Endodermal cell (in vitro differentiated cells): ENCODE data around the gene PYDC1. TPM values are rescaled to one million over a fixed set of nuclear protein-coding genes. Genes with fewer than 3 reads are reported as not detected.

Source experiments
- DNase-seq: peaks from one replicate; pipeline ENCODE4 v3.0.0-alpha.2; 2017
- H3K27ac ChIP-seq: 2 replicates; pipeline ENCODE4 v1.5.1; 2013; ENCODE audit warnings: mild to moderate bottlenecking, low read depth, low read length, moderate library complexity
- H3K27me3 ChIP-seq: 2 replicates; pipeline ENCODE4 v1.6.1; 2013; ENCODE audit warnings: mild to moderate bottlenecking, low read length, moderate library complexity; ENCODE audit not compliant: insufficient read depth, control insufficient read depth, poor library complexity, severe bottlenecking
- H3K36me3 ChIP-seq: 2 replicates; pipeline ENCODE4 v1.7.0; 2013; ENCODE audit warnings: mild to moderate bottlenecking, low read length, moderate library complexity; ENCODE audit not compliant: control insufficient read depth, insufficient read depth
- H3K4me1 ChIP-seq: one replicate; pipeline ENCODE4 v1.7.0; 2013; ENCODE audit warnings: low read length; ENCODE audit not compliant: control insufficient read depth, insufficient read depth
- H3K4me3 ChIP-seq: 2 replicates; pipeline ENCODE4 v1.5.1; 2013; ENCODE audit warnings: mild to moderate bottlenecking, low read length, moderate library complexity
- H3K9ac ChIP-seq: 2 replicates; pipeline ENCODE4 v1.6.1; 2013; ENCODE audit warnings: mild to moderate bottlenecking, low read length, moderate library complexity; ENCODE audit not compliant: poor library complexity, severe bottlenecking; ENCODE audit errors: extremely low read depth
- H3K9me3 ChIP-seq: 2 replicates; pipeline ENCODE4 v1.6.1; 2013; ENCODE audit warnings: mild to moderate bottlenecking, low read length, moderate library complexity; ENCODE audit not compliant: control insufficient read depth
- H3K27ac Mint-ChIP-seq: 2 replicates; pipeline ENCODE4 v1.8.0; 2020; ENCODE audit warnings: mixed read lengths
- H3K27me3 Mint-ChIP-seq: 2 replicates; pipeline ENCODE4 v1.8.0; 2021; ENCODE audit warnings: mild to moderate bottlenecking, mixed read lengths; ENCODE audit not compliant: insufficient read depth
- H3K36me3 Mint-ChIP-seq: 2 replicates; pipeline ENCODE4 v1.8.0; 2020; ENCODE audit warnings: low read depth, mixed read lengths
- H3K4me1 Mint-ChIP-seq: 2 replicates; pipeline ENCODE4 v1.8.0; 2020; ENCODE audit warnings: mixed read lengths
- H3K4me3 Mint-ChIP-seq: 2 replicates; pipeline ENCODE4 v1.8.0; 2020; ENCODE audit warnings: mild to moderate bottlenecking, moderate library complexity, mixed read lengths
- H3K9me3 Mint-ChIP-seq: 2 replicates; pipeline ENCODE4 v1.8.0; 2020; ENCODE audit warnings: mild to moderate bottlenecking, mixed read lengths
- CTCF ChIP-seq: fragments of 200-600 bp; sonication (generic); conservative IDR thresholded peaks from 2 replicates; pipeline ENCODE4 v1.5.0; 2021; ENCODE audit warnings: antibody characterized with exemption, mild to moderate bottlenecking
- WGBS, 2 experiments: methylation state at CpG; one replicate each; pipeline versions ENCODE4 v1.1.5 to v1.1.7; 2013; ENCODE audit warnings: missing lambda C conversion rate in 2 of 2, mixed read lengths in 1 of 2; ENCODE audit not compliant: insufficient coverage in 1 of 2, insufficient read length in 1 of 2; 5-methylcytosine and 5-hydroxymethylcytosine counted together
- total RNA-seq, 2 donors: library from RNA; stranded (reverse); fragmentation: NEBNext Ultra II Directional in 1 of 2; extraction: Animal tissue kit (Norgen Biotek cat#: 25700) in 1 of 2; gene quantifications; 2 replicates in 1 of 2; 3 replicates in 1 of 2; pipeline ENCODE4 v1.2.1, GENCODE V29; 2021

Gene PYDC1
- total RNA-seq, 2 donors from 2014 or later: not detected

DNA sequence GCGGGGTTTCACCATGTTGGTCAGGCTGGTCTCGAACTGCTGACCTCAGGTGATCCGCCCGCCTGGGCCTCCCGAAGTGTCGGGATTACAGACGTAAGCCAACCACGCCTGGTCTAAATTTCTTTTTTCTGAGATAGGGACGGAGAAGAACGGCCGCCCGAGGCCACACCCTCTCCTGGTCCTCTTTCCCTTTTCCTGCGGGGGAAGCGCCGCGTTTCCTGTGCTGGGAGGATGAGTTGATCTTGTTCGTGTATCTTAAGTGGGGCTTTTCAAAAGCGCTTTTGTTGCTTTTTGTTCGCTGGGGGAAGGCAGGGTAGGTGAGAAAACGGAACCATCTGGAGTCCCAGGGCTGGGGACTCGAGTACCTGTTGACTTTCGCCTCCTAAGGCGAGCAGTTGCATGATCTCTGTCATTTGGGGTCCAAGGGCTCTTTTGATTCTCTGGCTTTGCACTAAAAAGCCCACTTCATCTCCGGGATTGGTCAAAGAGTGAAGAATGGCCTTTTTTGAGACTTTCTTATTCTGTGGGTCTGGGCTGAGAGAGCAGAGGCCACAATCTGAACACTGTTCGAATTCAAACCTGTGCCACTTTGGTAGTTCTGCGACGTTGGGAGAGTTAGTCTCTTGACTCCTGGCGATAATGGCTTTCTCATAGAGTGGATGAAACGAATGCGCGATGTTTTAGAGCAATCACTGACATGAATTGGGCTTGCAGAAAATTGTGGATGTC, 35.7 kb downstream of the PYDC1 start:
- no peak for TF ChIP-seq CTCF
- H3K4me3 Mint-ChIP-seq: peak overlapping the region; percentile 94
- Histone ChIP-seq H3K27ac (peak overlapping the region; percentile 99), H3K9ac (peak overlapping the region; percentile 96), H3K27me3 (no peaks in the 10 kb centered on the region), H3K9me3 (no peaks in the 10 kb centered on the region), H3K4me3 (peak overlapping the region; percentile 97), H3K4me1 (no peaks in the 10 kb centered on the region), H3K36me3 (peaks cover 50% of the 10 kb centered on the region)
- H3K4me1 Mint-ChIP-seq: peaks cover 27% of the 10 kb centered on the region
- H3K27me3 Mint-ChIP-seq: no peaks in the 10 kb centered on the region
- no peaks in the 10 kb centered on the region for H3K9me3 Mint-ChIP-seq
- no peak for DNase-seq
- 1 to 4% methylated on average over 26 to 29 of the region's 31 CpGs for WGBS, 2 experiments
- H3K27ac Mint-ChIP-seq: peak overlapping the region; percentile 100
- H3K36me3 Mint-ChIP-seq: peaks cover 53% of the 10 kb centered on the region

GRCh38 chr16:31179747-31180459, 37.0 kb downstream of the PYDC1 start, which contains the start of gene FUS:
Gene FUS (plus strand): TSS chr16:31180139. CDS start chr16:31180215, 76 bp downstream.
- Histone ChIP-seq H3K4me3 (peak within 1 kb of the TSS; percentile 97), H3K4me1 (no peaks in the 10 kb centered on the region), H3K27me3 (no peaks in the 10 kb centered on the region), H3K27ac (peak within 1 kb of the TSS; percentile 99), H3K9ac (peak within 1 kb of the TSS; percentile 96), H3K36me3 (peaks cover 36% of the 10 kb centered on the region), H3K9me3 (no peaks in the 10 kb centered on the region)
- Mint-ChIP-seq H3K36me3 (peaks cover 39% of the 10 kb centered on the region), H3K27ac (peak within 1 kb of the TSS; percentile 100), H3K4me3 (peak within 1 kb of the TSS; percentile 94), H3K27me3 (no peaks in the 10 kb centered on the region), H3K9me3 (no peaks in the 10 kb centered on the region), H3K4me1 (peaks cover 27% of the 10 kb centered on the region)
- no peak for TF ChIP-seq CTCF
- DNase-seq: peak; percentile 93
- 0 to 1% methylated on average over 18 to 69 of the region's 69 CpGs for WGBS, 2 experiments

- Histone ChIP-seq H3K27ac (peak overlapping the region; percentile 99), H3K4me1 (no peaks in the 10 kb centered on the region), H3K4me3 (peak overlapping the region; percentile 97), H3K36me3 (peaks cover 31% of the 10 kb centered on the region), H3K27me3 (no peaks in the 10 kb centered on the region), H3K9ac (peak overlapping the region; percentile 96), H3K9me3 (no peaks in the 10 kb centered on the region)
- Mint-ChIP-seq H3K9me3 (no peaks in the 10 kb centered on the region), H3K4me1 (peaks cover 24% of the 10 kb centered on the region), H3K27me3 (no peaks in the 10 kb centered on the region), H3K36me3 (peaks cover 34% of the 10 kb centered on the region), H3K4me3 (peak overlapping the region; percentile 94), H3K27ac (peak overlapping the region; percentile 100)
- no peak for DNase-seq
- TF ChIP-seq CTCF: no peak
- WGBS, 2 experiments: 8 to 13% methylated on average over 18 to 27 of the region's 27 CpGs
Observed at GRCh38 chr16:31179219-31179746, 37.7 kb downstream of the PYDC1 start.
